ENCODE measurements around the gene WNT5A.

The WNT5A gene

DNA sequence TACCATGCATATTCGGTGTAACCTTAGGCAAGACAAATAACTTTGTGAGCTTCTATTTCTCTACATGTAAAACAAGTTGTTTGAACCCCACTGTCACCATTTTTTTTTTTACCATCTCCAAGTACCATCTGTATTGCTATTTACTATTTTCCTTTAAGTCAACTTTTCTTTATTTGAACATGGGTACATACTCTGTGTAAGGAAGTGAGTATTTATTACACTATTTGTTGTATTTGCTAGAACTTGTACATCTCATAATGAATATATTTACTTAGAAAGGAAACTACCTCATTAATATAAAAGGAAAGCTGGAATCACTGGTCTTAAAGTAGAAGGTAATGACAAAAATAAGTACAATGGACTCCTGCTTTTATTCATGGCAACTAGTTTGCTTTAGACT is 69.9 kb downstream of the WNT5A start:
- Mint-ChIP-seq H3K27ac (no peak overlapping the region), H3K4me1 (no peaks in the 10 kb centered on the region), H3K27me3 (no peaks in the 10 kb centered on the region), H3K9me3 (peaks cover 0 to 9% of the 10 kb centered on the region in 2 donors), H3K4me3 (no peak overlapping the region)
- ATAC-seq (no peak), DNase-seq (no peak)

- H3K9me3 Mint-ChIP-seq, result peaks cover 0 to 9% of the 10 kb centered on the region in 2 donors
- H3K4me3 Mint-ChIP-seq, result no peak overlapping the region
- DNase-seq, result no peak
- no peak for ATAC-seq
- H3K4me1 Mint-ChIP-seq, result no peaks in the 10 kb centered on the region
- no peak overlapping the region for H3K27ac Mint-ChIP-seq
- no peaks in the 10 kb centered on the region for H3K27me3 Mint-ChIP-seq
Observed at GRCh38 chr3:55416331-55416821, 70.7 kb downstream of the WNT5A start.

All from stimulated activated naive CD8-positive, alpha-beta T cell treated with anti-CD3 and anti-CD28 coated beads, Interleukin-15, amount 100 ng/mL, for 72 hours (primary cell).